Measurements from ENCODE around the gene CDKN1C.

Gene CDKN1C

DNA sequence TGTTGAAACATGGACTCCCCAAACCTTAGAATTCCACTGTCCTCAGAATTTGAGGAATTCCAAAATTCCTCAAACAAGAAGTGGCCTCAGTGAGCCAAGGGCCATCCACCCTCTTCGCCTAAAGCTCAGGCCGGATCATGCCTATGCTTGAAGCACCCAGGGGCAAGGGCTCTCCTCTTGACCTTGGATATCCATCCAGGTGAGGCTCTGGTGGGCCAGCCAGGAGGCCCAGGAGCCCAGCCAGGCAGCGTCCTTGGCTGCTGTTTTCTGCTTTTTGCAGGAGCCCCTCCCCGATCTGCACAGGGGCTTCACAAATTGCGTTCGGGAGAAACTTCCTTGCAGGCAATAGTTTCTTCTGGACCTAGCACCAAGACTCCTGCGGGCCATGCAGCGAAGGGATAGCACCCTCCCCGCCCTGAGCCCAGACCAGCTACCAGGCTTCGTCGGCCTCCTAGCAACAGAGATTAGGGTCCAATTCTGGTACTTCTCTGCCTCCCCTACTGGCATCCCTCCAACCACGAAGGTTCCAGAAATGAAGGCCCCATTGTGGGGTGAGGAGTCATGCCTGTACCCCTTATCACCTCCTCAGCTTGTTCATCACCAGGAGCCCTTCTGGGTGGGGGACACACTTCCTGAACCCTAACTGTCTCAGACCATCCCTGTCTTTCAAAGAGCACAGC lies 41.7 kb upstream of the CDKN1C start:
- TF ChIP-seq, protein P1, sequence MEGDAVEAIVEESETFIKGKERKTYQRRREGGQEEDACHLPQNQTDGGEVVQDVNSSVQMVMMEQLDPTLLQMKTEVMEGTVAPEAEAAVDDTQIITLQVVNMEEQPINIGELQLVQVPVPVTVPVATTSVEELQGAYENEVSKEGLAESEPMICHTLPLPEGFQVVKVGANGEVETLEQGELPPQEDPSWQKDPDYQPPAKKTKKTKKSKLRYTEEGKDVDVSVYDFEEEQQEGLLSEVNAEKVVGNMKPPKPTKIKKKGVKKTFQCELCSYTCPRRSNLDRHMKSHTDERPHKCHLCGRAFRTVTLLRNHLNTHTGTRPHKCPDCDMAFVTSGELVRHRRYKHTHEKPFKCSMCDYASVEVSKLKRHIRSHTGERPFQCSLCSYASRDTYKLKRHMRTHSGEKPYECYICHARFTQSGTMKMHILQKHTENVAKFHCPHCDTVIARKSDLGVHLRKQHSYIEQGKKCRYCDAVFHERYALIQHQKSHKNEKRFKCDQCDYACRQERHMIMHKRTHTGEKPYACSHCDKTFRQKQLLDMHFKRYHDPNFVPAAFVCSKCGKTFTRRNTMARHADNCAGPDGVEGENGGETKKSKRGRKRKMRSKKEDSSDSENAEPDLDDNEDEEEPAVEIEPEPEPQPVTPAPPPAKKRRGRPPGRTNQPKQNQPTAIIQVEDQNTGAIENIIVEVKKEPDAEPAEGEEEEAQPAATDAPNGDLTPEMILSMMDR (IDR thresholded peaks at IDR 0.05; ENCODE audit: low read depth, low read length, missing control alignments): no peak
- peak overlapping the region; percentile 83 for H3K4me3 ChIP-seq (replicated peaks; ENCODE audit: low read depth, low read length)
- DNase-seq (ENCODE audit: extremely low read depth, low read depth): no peak

DNA sequence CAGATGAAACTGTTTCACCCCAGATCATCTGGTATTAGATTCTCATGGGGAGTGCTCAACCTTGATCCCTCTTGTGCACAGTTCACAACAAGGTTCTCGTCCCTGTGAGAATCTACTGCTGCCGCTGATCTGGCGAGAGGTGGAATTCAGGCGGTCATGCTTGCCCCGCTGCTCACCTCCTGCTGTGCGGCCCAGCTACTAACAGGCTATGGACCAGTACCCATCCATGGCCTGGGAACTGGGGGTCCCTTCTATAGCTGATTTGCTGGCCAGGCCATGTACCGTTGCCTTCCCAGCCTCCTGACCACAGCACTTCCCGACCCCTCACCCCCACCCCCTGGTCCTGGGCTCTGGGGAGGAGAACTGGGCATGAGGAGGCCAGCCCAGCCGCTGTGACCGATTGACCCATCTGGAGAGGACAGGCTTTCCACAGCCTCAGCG lies 41.1 kb upstream of the CDKN1C start:
- no peak overlapping the region for H3K4me3 ChIP-seq (replicated peaks; ENCODE audit: low read depth, low read length)
- DNase-seq (ENCODE audit: extremely low read depth, low read depth): no peak
- TF ChIP-seq, protein P1 (IDR thresholded peaks at IDR 0.05; ENCODE audit: low read depth, low read length, missing control alignments): no peak

DNA sequence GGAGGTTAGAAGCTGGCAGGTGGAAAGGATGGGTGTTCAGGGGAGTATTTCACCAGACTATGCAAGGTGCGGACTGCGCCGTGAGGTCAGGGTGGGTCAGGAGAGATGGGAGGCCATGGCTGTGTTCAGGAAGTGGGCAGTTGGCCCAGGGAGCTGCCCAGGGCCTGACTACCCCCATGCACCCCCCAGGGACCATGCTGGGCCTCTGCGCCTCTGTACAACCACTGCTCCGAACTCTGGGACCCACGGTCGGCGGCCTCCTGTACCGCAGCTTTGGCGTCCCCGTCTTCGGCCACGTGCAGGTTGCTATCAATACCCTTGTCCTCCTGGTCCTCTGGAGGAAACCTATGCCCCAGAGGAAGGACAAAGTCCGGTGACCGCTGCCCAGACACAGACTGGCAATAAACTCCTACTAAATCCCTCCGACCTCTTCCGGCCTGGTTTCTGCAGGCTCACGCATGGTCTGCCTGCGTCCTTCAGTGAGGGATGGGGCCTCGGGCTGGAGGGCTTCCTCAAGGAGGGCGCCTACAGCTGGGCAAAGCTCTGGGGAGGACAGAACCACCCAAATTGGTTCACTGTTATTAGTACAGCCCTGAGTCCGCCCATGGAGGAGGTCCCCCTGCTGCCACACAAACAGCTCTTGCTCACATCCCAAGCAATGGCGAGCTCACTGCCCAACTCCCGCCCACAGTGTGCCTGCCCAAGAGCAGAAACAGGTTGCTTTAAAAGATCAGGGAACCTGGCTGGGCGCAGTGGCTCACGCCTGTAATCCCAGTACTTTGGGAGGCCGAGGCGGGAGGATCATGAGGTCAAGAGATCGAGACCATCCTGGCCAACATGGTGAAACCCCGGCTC lies 39.5 kb upstream of the CDKN1C start:
- TF ChIP-seq, protein P1 (IDR thresholded peaks at IDR 0.05; ENCODE audit: low read depth, low read length, missing control alignments): no peak
- no peak for DNase-seq (ENCODE audit: extremely low read depth, low read depth)
- no peak overlapping the region for H3K4me3 ChIP-seq (replicated peaks; ENCODE audit: low read depth, low read length)

DNA sequence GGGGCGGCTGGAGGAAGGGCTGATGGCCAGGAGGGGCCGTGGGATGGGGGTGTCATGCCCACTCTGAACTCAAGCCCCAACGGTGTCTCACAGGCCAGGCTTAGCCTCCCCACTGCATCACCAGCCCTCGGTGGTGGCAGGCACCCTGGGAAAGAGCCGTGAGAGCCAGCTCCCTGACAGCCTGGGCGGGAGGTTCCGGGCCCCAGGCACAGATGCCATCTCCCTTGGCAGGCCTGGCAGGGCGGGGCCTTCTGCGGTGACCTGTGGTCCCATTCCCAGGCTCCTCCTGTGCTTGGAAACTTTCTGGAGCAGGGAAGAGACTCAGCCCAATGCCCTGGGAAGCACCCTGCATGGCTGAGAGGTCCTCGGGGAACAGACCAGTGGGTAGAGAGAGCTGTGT lies 38.8 kb upstream of the CDKN1C start:
- H3K4me3 ChIP-seq (replicated peaks; ENCODE audit: low read depth, low read length): no peak overlapping the region
- no peak for DNase-seq (ENCODE audit: extremely low read depth, low read depth)
- TF ChIP-seq, protein P1 (IDR thresholded peaks at IDR 0.05; ENCODE audit: low read depth, low read length, missing control alignments): no peak

DNA sequence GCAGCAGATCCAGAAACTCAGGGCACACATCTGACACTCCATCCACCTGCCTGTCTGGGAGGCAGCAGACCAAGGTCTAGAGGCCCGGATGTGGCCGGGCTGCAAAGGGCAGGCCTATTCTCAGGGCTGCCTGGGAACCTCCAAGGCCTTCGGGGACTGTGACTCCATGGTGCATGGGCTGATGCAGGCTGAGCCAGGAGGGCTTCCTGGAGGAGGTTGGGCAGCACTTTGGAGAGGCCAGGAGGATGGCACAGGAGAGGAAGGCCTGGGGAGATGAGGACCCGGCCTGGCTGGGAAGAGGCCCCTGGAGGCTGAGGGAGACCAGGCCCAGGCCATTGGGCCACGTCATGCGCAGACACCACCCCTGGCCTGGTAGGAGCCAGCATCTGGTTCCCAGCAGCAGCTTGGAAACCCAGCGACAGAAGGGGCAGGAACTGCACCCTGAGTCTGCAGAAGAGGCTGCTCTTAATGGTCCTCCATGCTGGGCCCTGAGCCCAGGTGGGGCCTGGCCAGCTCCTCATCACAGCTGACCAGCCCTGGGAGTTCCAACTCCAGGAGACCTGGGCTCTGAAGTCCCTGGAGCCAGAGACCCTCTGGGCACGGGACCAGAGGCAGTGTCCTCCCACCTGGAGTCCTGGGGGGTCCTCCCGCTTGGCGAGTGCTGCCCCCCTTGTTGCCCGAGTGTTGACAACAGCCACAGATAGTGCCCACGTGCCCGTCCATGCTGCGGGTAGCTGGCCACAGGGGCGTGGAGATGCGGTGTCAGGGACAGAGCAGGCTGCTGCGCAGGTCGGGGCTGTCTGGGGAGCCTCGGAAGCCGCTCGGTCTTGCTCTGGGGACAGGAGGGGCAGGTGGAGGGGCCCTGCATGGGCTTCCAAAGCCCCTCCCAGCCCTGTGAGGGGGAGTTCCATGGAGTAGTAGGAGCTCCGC lies 38.1 kb upstream of the CDKN1C start:
- no peak overlapping the region for H3K4me3 ChIP-seq (replicated peaks; ENCODE audit: low read depth, low read length)
- DNase-seq (ENCODE audit: extremely low read depth, low read depth): no peak
- TF ChIP-seq, protein P1 (IDR thresholded peaks at IDR 0.05; ENCODE audit: low read depth, low read length, missing control alignments): no peak

DNA sequence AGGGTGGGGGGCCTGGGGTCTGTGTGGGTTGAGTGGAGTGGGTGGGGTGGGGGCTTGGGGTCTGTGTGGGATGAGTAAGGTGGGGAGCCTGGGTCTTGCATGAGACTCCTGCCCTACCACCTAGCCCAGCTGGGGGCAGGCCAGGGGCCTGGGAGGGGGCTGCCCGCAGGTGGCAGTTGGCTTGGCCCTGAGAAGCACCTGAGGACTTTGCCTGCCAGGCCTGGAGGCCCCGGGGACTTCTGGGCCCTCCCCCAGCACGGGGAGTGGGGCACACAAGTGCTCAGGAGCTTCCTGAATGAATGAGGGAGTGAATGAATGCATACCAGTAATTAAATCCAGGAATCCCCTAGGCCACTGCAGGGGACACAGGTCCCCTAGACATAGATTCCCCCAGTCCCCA lies 37.1 kb upstream of the CDKN1C start:
- TF ChIP-seq, protein P1 (IDR thresholded peaks at IDR 0.05; ENCODE audit: low read depth, low read length, missing control alignments): no peak

More for the DNA sequence above, 37.1 kb upstream of the CDKN1C start:
- no peak for DNase-seq (ENCODE audit: extremely low read depth, low read depth)
- H3K4me3 ChIP-seq (replicated peaks; ENCODE audit: low read depth, low read length): no peak overlapping the region
